Measurements from ENCODE around the gene HDAC4. TPM values are rescaled to one million over a fixed set of nuclear protein-coding genes. Genes with fewer than 3 reads are reported as not detected.

The HDAC4 gene
- total and polyA plus RNA-seq, 10 of the 15 experiments (the other 5 are each of a cell fraction or from before 2014, with no cell fraction given): 0.22 to 15.7 (median 4.8) TPM

- FAIRE-seq (no peak), DNase-seq (ENCODE audit: low read depth, low spot score) (no peak), ATAC-seq (no peak)
- ChIA-PET RAD21 (ENCODE audit: unreplicated experiment) (no interaction called here), POLR2A (no interaction called here), CTCF (no interaction called here), SMC1A (ENCODE audit: uncharacterized antibody, unreplicated experiment) (no interaction called here)
- no peak overlapping the region for H3K4me2 ChIP-seq (ENCODE audit: control insufficient read depth, insufficient read depth)
- no peak overlapping the region for H3K9ac ChIP-seq (ENCODE audit: control insufficient read depth, insufficient read depth, low read length)
- intact Hi-C loops (cut with micrococcal nuclease; ENCODE audit: unreplicated experiment): no loop called here
- WGBS (ENCODE audit: insufficient coverage, insufficient replicate concordance, low lambda C conversion rate, missing lambda C conversion rate): 87% methylated on average over 15 of the region's 15 CpGs
- peaks cover 6% of the 10 kb centered on the region; the same call in 2 of the 3 replicates for H3K9me3 ChIP-seq (replicated peaks; ENCODE audit: control insufficient read depth, insufficient read depth, low read length)
- H3K4me1 ChIP-seq (ENCODE audit: control insufficient read depth, insufficient read depth, low read length): no peaks in the 10 kb centered on the region
- no peak overlapping the region for H3K4me3 ChIP-seq
- in situ Hi-C loops (cut with MboI): no loop called here
- no peaks in the 10 kb centered on the region for H4K20me1 ChIP-seq (ENCODE audit: control insufficient read depth, insufficient read depth)
- H3K27ac ChIP-seq (ENCODE audit: control insufficient read depth, insufficient read depth): no peak overlapping the region
- H3K27me3 ChIP-seq (replicated peaks in 1 of 2; ENCODE audit: control insufficient read depth in 2 of 2, insufficient read depth in 2 of 2, low read length in 1 of 2): no peaks in the 10 kb centered on the region
- no peak overlapping the region for H2AFZ ChIP-seq (ENCODE audit: control insufficient read depth, low read depth, low read length)
- peaks cover 0 to 4% of the 10 kb centered on the region in 2 experiments; a peak in 2 of 4 replicates for H3K36me3 ChIP-seq (ENCODE audit: control insufficient read depth in 2 of 2, insufficient read depth in 2 of 2, low read length in 1 of 2)
- BruUV-seq (replicated peaks): no TSS peak
- no peak for TF ChIP-seq SMC3 (IDR thresholded peaks at IDR 0.05; ENCODE audit: borderline replicate concordance, low read length)
- no peak for TF ChIP-seq BCLAF1 (IDR thresholded peaks at IDR 0.05)
- no peak for TF ChIP-seq KDM1A (IDR thresholded peaks at IDR 0.05; ENCODE audit: borderline replicate concordance)
- TF ChIP-seq CUX1 (IDR thresholded peaks at IDR 0.05; ENCODE audit: insufficient replicate concordance, low read depth, low read length): no peak
- TF ChIP-seq BCL11A (IDR thresholded peaks at IDR 0.05; ENCODE audit: low read depth, low read length): no peak
- H3K79me2 ChIP-seq (ENCODE audit: control insufficient read depth, insufficient read depth, low read length): no peaks in the 10 kb centered on the region
Measured at GRCh38 chr2:239187464-239188253, 213.2 kb downstream of the HDAC4 start.

Measured in GM12878 (cell line).